ENCODE results near the gene KLHL1. TPM values are rescaled to one million over a fixed set of nuclear protein-coding genes. Genes with fewer than 3 reads are reported as not detected.

The KLHL1 gene
- total and polyA plus RNA-seq, 4 donors: not detected

GRCh38 chr13:69654392-69654791 lies 453.9 kb downstream of the KLHL1 start:
- peak overlapping the region in 1 of 2 donors; percentile 24 for H3K9ac ChIP-seq (ENCODE audit: low read depth in 1 of 2, low read length in 2 of 2)
- no peaks in the 10 kb centered on the region for H3K27me3 ChIP-seq (ENCODE audit: control insufficient read depth in 4 of 4, insufficient read depth in 4 of 4, low read length in 3 of 4)
- peaks cover 0 to 3% (median 0%) of the 10 kb centered on the region in 4 donors for H3K4me1 ChIP-seq (ENCODE audit: control insufficient read depth in 4 of 4, insufficient read depth in 4 of 4, low read length in 3 of 4)
- 37% methylated on average over 5 of the region's 5 CpGs for WGBS
- H3K9me3 ChIP-seq (ENCODE audit: control insufficient read depth in 4 of 4, low read length in 3 of 4): peaks cover 0 to 2% (median 1%) of the 10 kb centered on the region in 4 donors
- no peak overlapping the region for H3K4me3 ChIP-seq (ENCODE audit: low read depth in 1 of 3, low read length in 3 of 3)
- DNase-seq (ENCODE audit: low spot score): no peak
- no peak overlapping the region for H3K27ac ChIP-seq (ENCODE audit: low read depth in 1 of 2, low read length in 2 of 2)
- TF ChIP-seq, protein P1, sequence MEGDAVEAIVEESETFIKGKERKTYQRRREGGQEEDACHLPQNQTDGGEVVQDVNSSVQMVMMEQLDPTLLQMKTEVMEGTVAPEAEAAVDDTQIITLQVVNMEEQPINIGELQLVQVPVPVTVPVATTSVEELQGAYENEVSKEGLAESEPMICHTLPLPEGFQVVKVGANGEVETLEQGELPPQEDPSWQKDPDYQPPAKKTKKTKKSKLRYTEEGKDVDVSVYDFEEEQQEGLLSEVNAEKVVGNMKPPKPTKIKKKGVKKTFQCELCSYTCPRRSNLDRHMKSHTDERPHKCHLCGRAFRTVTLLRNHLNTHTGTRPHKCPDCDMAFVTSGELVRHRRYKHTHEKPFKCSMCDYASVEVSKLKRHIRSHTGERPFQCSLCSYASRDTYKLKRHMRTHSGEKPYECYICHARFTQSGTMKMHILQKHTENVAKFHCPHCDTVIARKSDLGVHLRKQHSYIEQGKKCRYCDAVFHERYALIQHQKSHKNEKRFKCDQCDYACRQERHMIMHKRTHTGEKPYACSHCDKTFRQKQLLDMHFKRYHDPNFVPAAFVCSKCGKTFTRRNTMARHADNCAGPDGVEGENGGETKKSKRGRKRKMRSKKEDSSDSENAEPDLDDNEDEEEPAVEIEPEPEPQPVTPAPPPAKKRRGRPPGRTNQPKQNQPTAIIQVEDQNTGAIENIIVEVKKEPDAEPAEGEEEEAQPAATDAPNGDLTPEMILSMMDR (IDR thresholded peaks at IDR 0.05; ENCODE audit: low read depth, low read length, missing input control): no peak
- TF ChIP-seq HNF4A (conservative IDR thresholded peaks at IDR 0.05): peak in 1 of 2 donors; percentile 27
- TF ChIP-seq RXRA (IDR thresholded peaks at IDR 0.05): peak in 1 of 2 donors; percentile 41
- TF ChIP-seq, protein P2, sequence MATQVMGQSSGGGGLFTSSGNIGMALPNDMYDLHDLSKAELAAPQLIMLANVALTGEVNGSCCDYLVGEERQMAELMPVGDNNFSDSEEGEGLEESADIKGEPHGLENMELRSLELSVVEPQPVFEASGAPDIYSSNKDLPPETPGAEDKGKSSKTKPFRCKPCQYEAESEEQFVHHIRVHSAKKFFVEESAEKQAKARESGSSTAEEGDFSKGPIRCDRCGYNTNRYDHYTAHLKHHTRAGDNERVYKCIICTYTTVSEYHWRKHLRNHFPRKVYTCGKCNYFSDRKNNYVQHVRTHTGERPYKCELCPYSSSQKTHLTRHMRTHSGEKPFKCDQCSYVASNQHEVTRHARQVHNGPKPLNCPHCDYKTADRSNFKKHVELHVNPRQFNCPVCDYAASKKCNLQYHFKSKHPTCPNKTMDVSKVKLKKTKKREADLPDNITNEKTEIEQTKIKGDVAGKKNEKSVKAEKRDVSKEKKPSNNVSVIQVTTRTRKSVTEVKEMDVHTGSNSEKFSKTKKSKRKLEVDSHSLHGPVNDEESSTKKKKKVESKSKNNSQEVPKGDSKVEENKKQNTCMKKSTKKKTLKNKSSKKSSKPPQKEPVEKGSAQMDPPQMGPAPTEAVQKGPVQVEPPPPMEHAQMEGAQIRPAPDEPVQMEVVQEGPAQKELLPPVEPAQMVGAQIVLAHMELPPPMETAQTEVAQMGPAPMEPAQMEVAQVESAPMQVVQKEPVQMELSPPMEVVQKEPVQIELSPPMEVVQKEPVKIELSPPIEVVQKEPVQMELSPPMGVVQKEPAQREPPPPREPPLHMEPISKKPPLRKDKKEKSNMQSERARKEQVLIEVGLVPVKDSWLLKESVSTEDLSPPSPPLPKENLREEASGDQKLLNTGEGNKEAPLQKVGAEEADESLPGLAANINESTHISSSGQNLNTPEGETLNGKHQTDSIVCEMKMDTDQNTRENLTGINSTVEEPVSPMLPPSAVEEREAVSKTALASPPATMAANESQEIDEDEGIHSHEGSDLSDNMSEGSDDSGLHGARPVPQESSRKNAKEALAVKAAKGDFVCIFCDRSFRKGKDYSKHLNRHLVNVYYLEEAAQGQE (IDR thresholded peaks at IDR 0.05): no peak
- TF ChIP-seq, protein P3, sequence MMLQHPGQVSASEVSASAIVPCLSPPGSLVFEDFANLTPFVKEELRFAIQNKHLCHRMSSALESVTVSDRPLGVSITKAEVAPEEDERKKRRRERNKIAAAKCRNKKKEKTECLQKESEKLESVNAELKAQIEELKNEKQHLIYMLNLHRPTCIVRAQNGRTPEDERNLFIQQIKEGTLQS (IDR thresholded peaks at IDR 0.05): no peak
- no peak for TF ChIP-seq FOXA1 (IDR thresholded peaks at IDR 0.05)
- no peak for TF ChIP-seq GABPA (IDR thresholded peaks at IDR 0.05 in 1 of 2, conservative IDR thresholded peaks at IDR 0.05 in 1 of 2)
- no peak for TF ChIP-seq JUND (IDR thresholded peaks at IDR 0.05)
- no peaks in the 10 kb centered on the region for H3K36me3 ChIP-seq (ENCODE audit: control insufficient read depth in 4 of 4, insufficient read depth in 3 of 4, low read depth in 1 of 4, low read length in 3 of 4)

Small RNAs within 50 kb of the gene (small RNA-seq; reads per million reads assigned to genes)
- not detected for gene RNY3P10

Other genes starting within 250 kb of the KLHL1 start
- not detected for gene ATXN8OS, start 626 bp downstream of the KLHL1 start, total RNA-seq
- gene ATXN8OS, start 626 bp downstream of the KLHL1 start, polyA plus RNA-seq: not detected

Data from liver (tissue), 10 donors.